Nephron (organoid): ENCODE measurements around the gene CPNE5.

ENCODE experiments used
- H3K27ac Mint-ChIP-seq, 3 experiments: 2 replicates each; pipeline ENCODE4 v1.8.0; 2020; ENCODE audit warnings: mixed read lengths in 3 of 3, mild to moderate bottlenecking in 2 of 3, moderate library complexity in 1 of 3
- H3K27me3 Mint-ChIP-seq: 2 replicates; pipeline ENCODE4 v1.8.0; 2021; ENCODE audit warnings: low read depth, mild to moderate bottlenecking, moderate library complexity, mixed read lengths
- H3K36me3 Mint-ChIP-seq: 2 replicates; pipeline ENCODE4 v1.8.0; 2020; ENCODE audit warnings: low read depth, mixed read lengths
- H3K4me1 Mint-ChIP-seq: 2 replicates; pipeline ENCODE4 v1.8.0; 2020; ENCODE audit warnings: mixed read lengths
- H3K4me3 Mint-ChIP-seq, 3 experiments: 2 replicates each; pipeline ENCODE4 v1.8.0; 2020; ENCODE audit warnings: mild to moderate bottlenecking in 3 of 3, mixed read lengths in 3 of 3, moderate library complexity in 2 of 3
- H3K9me3 Mint-ChIP-seq: 2 replicates; pipeline ENCODE4 v1.8.0; 2020; ENCODE audit warnings: mixed read lengths
- TF ChIP-seq, protein P1 (sequence below), 3 experiments: fragments of 200-600 bp; sonication (generic); IDR thresholded peaks; one replicate each; pipeline ENCODE4 v1.5.0; 2021; ENCODE audit warnings: antibody characterized with exemption in 3 of 3; ENCODE audit not compliant: unreplicated experiment in 3 of 3

CPNE5 gene

DNA sequence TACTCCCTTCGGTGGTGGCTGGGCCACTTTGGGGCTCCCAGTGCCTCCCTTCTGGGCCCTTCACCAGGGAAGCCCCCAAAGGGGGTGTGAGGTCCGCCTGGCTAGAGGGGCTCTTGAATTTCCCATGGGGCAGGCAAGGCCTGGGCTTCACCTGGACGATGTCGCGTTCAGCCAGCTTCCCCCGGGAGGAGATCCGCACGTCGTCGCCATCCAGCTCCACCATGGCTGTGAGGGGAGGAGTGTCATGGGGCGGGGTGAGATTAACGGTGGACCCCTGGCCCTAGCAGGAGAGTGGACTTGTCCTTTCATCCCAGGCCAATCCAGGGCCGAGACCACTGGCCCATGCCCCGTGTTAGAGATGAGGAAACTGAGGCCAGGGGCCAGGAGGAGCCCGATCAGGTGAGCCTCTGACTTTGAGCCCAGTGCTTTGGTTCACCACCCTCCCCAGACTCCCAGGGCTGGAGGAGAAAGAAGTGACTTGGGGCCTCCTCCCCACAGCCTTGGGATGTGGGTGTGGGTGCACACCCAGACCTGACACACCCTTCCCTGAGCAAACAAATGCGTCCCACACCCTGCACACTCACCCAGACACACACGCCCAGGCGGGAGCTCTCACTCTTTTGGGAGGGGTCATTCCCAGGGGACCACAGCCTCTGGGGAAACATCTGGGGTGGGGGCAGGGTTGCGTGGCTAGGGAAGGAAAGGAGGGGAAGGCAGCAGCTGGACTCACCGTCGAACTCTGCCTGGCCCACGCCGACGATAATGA lies 95.5 kb downstream of the CPNE5 start:
- Mint-ChIP-seq H3K27ac (peak overlapping the region in 2 of 3 experiments; percentile 59 to 78), H3K4me3 (no peak overlapping the region), H3K36me3 (no peaks in the 10 kb centered on the region), H3K9me3 (peaks cover 4% of the 10 kb centered on the region), H3K4me1 (no peaks in the 10 kb centered on the region), H3K27me3 (peaks cover 3% of the 10 kb centered on the region)
- TF ChIP-seq, protein P1, sequence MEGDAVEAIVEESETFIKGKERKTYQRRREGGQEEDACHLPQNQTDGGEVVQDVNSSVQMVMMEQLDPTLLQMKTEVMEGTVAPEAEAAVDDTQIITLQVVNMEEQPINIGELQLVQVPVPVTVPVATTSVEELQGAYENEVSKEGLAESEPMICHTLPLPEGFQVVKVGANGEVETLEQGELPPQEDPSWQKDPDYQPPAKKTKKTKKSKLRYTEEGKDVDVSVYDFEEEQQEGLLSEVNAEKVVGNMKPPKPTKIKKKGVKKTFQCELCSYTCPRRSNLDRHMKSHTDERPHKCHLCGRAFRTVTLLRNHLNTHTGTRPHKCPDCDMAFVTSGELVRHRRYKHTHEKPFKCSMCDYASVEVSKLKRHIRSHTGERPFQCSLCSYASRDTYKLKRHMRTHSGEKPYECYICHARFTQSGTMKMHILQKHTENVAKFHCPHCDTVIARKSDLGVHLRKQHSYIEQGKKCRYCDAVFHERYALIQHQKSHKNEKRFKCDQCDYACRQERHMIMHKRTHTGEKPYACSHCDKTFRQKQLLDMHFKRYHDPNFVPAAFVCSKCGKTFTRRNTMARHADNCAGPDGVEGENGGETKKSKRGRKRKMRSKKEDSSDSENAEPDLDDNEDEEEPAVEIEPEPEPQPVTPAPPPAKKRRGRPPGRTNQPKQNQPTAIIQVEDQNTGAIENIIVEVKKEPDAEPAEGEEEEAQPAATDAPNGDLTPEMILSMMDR (IDR thresholded peaks at IDR 0.05; ENCODE audit: unreplicated experiment in 3 of 3), result no peak

DNA sequence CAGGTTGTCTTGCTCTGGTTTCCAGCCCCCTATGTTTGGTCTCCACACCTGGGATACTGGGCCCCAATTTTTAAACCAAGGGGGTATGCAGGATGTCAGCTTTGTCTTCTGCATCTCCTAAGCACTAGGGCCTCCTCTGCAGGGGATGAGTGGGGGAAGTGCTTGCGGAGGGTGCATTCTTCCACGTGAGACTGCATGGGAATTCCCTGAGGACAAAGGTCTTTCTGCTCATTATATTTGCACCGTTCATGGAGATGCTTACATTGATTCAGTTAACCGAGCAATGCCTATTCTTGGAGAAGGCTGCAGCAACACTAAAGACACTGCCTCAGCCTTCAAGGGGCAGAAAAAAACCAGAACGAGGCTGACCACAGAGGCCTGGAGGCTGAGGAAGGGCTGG lies 96.2 kb downstream of the CPNE5 start:
- TF ChIP-seq, protein P1 (IDR thresholded peaks at IDR 0.05; ENCODE audit: unreplicated experiment in 3 of 3), result no peak
- Mint-ChIP-seq H3K4me1 (no peaks in the 10 kb centered on the region), H3K27me3 (peaks cover 3% of the 10 kb centered on the region), H3K9me3 (no peaks in the 10 kb centered on the region), H3K36me3 (no peaks in the 10 kb centered on the region), H3K27ac (peak overlapping the region in 1 of 3 experiments; percentile 59), H3K4me3 (no peak overlapping the region)

DNA sequence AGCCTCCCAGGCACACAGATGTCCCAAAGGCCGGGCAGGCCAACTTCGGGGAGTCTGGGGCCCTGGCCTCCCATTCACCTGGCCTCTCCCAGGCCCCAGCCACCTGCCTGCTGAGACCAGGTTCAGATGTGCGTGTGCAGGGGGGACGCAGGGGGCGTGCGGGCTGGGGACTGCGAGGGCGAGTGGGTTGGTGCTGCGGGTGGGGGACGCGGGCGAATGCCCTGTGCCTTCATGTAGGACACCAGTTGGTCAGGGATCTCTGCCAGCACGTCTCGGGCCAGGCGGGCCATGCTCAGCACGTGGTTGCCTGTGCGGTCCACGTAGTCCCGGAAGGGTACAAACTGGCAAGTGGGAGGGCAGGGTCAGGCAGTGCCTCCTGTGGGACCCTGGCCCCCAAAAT lies 97.1 kb downstream of the CPNE5 start:
- Mint-ChIP-seq H3K4me1 (no peaks in the 10 kb centered on the region), H3K27me3 (peaks cover 3% of the 10 kb centered on the region), H3K9me3 (no peaks in the 10 kb centered on the region), H3K4me3 (no peak overlapping the region), H3K27ac (no peak overlapping the region), H3K36me3 (no peaks in the 10 kb centered on the region)
- TF ChIP-seq, protein P1 (IDR thresholded peaks at IDR 0.05; ENCODE audit: unreplicated experiment in 3 of 3), result no peak

DNA sequence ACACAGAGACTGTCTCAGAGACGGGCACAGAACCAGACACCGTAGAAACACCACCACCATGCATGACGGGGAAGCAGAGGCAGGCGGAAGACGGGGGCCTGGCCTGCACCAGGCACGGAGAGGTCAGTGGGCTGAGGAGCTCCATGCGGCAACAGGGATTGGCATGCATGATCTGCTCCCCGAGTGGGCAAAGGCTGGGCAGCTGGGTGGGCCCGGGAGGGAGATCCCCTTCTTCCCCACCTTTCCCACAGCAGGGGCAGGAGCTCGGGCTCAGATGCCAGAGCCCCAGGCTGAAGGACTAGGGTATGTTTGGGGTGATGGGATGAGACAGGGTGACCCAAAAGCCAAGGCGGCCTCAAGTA lies 98.4 kb downstream of the CPNE5 start:
- Mint-ChIP-seq H3K27ac (no peak overlapping the region), H3K4me1 (no peaks in the 10 kb centered on the region), H3K36me3 (no peaks in the 10 kb centered on the region), H3K9me3 (no peaks in the 10 kb centered on the region), H3K27me3 (peaks cover 3% of the 10 kb centered on the region), H3K4me3 (no peak overlapping the region)
- TF ChIP-seq, protein P1 (IDR thresholded peaks at IDR 0.05; ENCODE audit: unreplicated experiment in 3 of 3), result no peak

DNA sequence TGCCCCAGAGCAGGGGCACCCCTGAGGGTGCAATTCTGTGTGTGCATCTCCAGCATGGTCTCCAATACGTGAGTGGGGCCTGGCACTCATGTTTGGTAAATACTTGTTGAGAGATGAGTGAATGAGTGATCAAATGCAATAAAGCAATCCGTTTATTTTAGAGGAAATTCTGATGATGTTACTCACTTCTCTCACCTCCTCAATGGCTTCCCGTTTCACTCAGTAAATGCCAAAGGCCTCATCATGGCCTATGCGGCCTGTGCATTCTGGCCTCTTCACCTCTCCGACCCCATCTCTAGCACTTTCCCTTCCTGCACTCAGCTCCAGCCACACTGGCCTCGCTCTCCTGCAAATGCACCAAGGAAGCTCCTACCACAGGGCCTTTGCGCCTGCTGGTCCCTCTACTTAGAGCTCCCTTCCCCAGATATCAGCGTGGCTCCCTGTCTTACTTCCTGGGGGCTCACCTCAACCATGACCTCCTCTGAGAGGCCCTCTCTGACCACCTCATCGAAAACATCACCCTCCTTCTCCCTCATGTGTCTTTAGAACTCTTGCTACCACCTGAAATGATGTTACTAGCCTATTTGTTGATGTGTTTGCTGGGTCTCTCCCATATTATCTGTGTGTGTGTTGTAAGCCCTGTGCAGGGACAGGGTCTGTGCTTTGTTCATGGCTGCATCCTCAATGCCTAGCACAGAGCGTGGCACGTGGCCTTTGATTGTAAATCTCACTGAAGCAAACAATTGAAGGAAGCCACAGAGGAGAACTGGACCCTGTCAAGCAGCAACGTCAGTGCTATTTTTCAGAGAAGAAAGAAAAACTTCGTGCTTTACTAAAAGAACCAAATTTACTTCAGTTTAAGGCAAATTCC lies 99.1 kb downstream of the CPNE5 start:
- H3K4me3 Mint-ChIP-seq, result no peak overlapping the region
- peaks cover 2% of the 10 kb centered on the region for H3K4me1 Mint-ChIP-seq
- H3K36me3 Mint-ChIP-seq, result no peaks in the 10 kb centered on the region
- H3K27ac Mint-ChIP-seq, result peak overlapping the region in 1 of 3 experiments; percentile 18
- H3K27me3 Mint-ChIP-seq, result peaks cover 3% of the 10 kb centered on the region
- H3K9me3 Mint-ChIP-seq, result no peaks in the 10 kb centered on the region
- TF ChIP-seq, protein P1 (IDR thresholded peaks at IDR 0.05; ENCODE audit: unreplicated experiment in 3 of 3), result no peak
